Endothelial cell (in vitro differentiated cells): ENCODE data around the gene SDSL. TPM values are rescaled to one million over a fixed set of nuclear protein-coding genes. Genes with fewer than 3 reads are reported as not detected.

ENCODE experiments used
- DNase-seq: peaks from one replicate; pipeline ENCODE4 v3.0.0; 2021; ENCODE audit warnings: low spot score
- H3K27ac Mint-ChIP-seq: one replicate; pipeline ENCODE4 v1.8.0; 2021; ENCODE audit warnings: mixed read lengths, inconsistent platforms; ENCODE audit not compliant: unreplicated experiment
- H3K27me3 Mint-ChIP-seq: one replicate; pipeline ENCODE4 v1.8.0; 2021; ENCODE audit warnings: mild to moderate bottlenecking, moderate library complexity, mixed read lengths, inconsistent platforms; ENCODE audit not compliant: unreplicated experiment
- H3K36me3 Mint-ChIP-seq: one replicate; pipeline ENCODE4 v1.8.0; 2021; ENCODE audit warnings: mild to moderate bottlenecking, low read depth, mixed read lengths, inconsistent platforms; ENCODE audit not compliant: unreplicated experiment
- H3K4me1 Mint-ChIP-seq: one replicate; pipeline ENCODE4 v1.8.0; 2021; ENCODE audit warnings: mild to moderate bottlenecking, mixed read lengths, inconsistent platforms; ENCODE audit not compliant: unreplicated experiment
- H3K4me3 Mint-ChIP-seq: one replicate; pipeline ENCODE4 v1.8.0; 2021; ENCODE audit warnings: mild to moderate bottlenecking, mixed read lengths, inconsistent platforms; ENCODE audit not compliant: unreplicated experiment
- H3K9me3 Mint-ChIP-seq: one replicate; pipeline ENCODE4 v1.8.0; 2021; ENCODE audit warnings: mixed read lengths, inconsistent platforms; ENCODE audit not compliant: unreplicated experiment
- CTCF ChIP-seq: fragments of 200-600 bp; sonication (generic); IDR thresholded peaks from one replicate; pipeline ENCODE4 v1.5.0; 2021; ENCODE audit warnings: antibody characterized with exemption; ENCODE audit not compliant: unreplicated experiment
- total RNA-seq: library from RNA; stranded (reverse); fragmentation: NEBNext Ultra II Directional; extraction: Animal tissue kit (Norgen Biotek cat#: 25700); gene quantifications from one replicate; pipeline ENCODE4 v1.2.1, GENCODE V29; 2021; ENCODE audit not compliant: unreplicated experiment

SDSL gene
- total RNA-seq, 1 donor from 2014 or later, result 1.3 TPM

- no peak overlapping the region for H3K27ac Mint-ChIP-seq
- H3K27me3 Mint-ChIP-seq, result no peaks in the 10 kb centered on the region
- no peaks in the 10 kb centered on the region for H3K9me3 Mint-ChIP-seq
- H3K4me3 Mint-ChIP-seq, result no peak overlapping the region
- no peak for TF ChIP-seq CTCF
- no peak for DNase-seq
- no peaks in the 10 kb centered on the region for H3K4me1 Mint-ChIP-seq
- no peaks in the 10 kb centered on the region for H3K36me3 Mint-ChIP-seq
These were observed 23.5 kb downstream of the SDSL start for GRCh38 chr12:113445544-113446171.

- no peak for TF ChIP-seq CTCF
- no peak for DNase-seq
- Mint-ChIP-seq H3K9me3 (no peaks in the 10 kb centered on the region), H3K36me3 (no peaks in the 10 kb centered on the region), H3K27ac (no peak overlapping the region), H3K4me1 (no peaks in the 10 kb centered on the region), H3K27me3 (no peaks in the 10 kb centered on the region), H3K4me3 (no peak overlapping the region)
These were observed 26.7 kb downstream of the SDSL start for GRCh38 chr12:113448873-113449272.

- Mint-ChIP-seq H3K9me3 (no peaks in the 10 kb centered on the region), H3K4me3 (no peak overlapping the region), H3K4me1 (no peaks in the 10 kb centered on the region), H3K27ac (no peak overlapping the region), H3K27me3 (no peaks in the 10 kb centered on the region), H3K36me3 (no peaks in the 10 kb centered on the region)
- TF ChIP-seq CTCF, result no peak
- DNase-seq, result no peak
These were observed 27.1 kb downstream of the SDSL start for GRCh38 chr12:113449299-113449698.

- Mint-ChIP-seq H3K4me3 (no peak overlapping the region), H3K4me1 (no peaks in the 10 kb centered on the region), H3K27me3 (no peaks in the 10 kb centered on the region), H3K36me3 (no peaks in the 10 kb centered on the region), H3K27ac (no peak overlapping the region), H3K9me3 (no peaks in the 10 kb centered on the region)
- no peak for TF ChIP-seq CTCF
- DNase-seq, result no peak
These were observed 27.7 kb downstream of the SDSL start for GRCh38 chr12:113449839-113450238.

GRCh38 chr12:113452458-113452857 lies 30.3 kb downstream of the SDSL start:
- H3K4me3 Mint-ChIP-seq, result no peak overlapping the region
- no peak overlapping the region for H3K27ac Mint-ChIP-seq
- TF ChIP-seq CTCF, result no peak
- H3K4me1 Mint-ChIP-seq, result no peaks in the 10 kb centered on the region
- DNase-seq, result no peak
- no peaks in the 10 kb centered on the region for H3K27me3 Mint-ChIP-seq
- no peaks in the 10 kb centered on the region for H3K9me3 Mint-ChIP-seq
- no peaks in the 10 kb centered on the region for H3K36me3 Mint-ChIP-seq
